Fibroblast of the aortic adventitia (primary cell): ENCODE measurements around the gene GSK3B. TPM values are rescaled to one million over a fixed set of nuclear protein-coding genes. Genes with fewer than 3 reads are reported as not detected.

Experiments
- DNase-seq: peaks from one replicate; pipeline ENCODE4 v3.0.0-alpha.2; 2010; ENCODE audit warnings: low read depth
- H3K4me3 ChIP-seq: 2 replicates; pipeline ENCODE4 v1.5.1; 2011; ENCODE audit warnings: low read depth, mild to moderate bottlenecking, control low read depth, low read length, moderate library complexity
- total RNA-seq: library from RNA; depleted of rRNA; stranded (reverse); fragments of >200 nt; gene quantifications from 2 replicates; pipeline ENCODE4 v1.2.3, GENCODE V29; 2012; ENCODE audit warnings: low replicate concordance
- TF ChIP-seq, protein P1 (sequence below): IDR thresholded peaks from 2 replicates; pipeline ENCODE4 v1.5.1; 2011; ENCODE audit warnings: mild to moderate bottlenecking, low read length, control low read depth, inconsistent platforms; ENCODE audit not compliant: insufficient read depth

The GSK3B gene
- 74.1 and 123 TPM in 2 replicates for total RNA-seq

GRCh38 chr3:120093911-120094775 lies at the start of gene GSK3B:
Gene GSK3B (minus strand): TSS chr3:120094447. CDS start chr3:120093434, 1,013 bp downstream.
- H3K4me3 ChIP-seq, result peak within 1 kb of the TSS; percentile 85
- TF ChIP-seq, protein P1, sequence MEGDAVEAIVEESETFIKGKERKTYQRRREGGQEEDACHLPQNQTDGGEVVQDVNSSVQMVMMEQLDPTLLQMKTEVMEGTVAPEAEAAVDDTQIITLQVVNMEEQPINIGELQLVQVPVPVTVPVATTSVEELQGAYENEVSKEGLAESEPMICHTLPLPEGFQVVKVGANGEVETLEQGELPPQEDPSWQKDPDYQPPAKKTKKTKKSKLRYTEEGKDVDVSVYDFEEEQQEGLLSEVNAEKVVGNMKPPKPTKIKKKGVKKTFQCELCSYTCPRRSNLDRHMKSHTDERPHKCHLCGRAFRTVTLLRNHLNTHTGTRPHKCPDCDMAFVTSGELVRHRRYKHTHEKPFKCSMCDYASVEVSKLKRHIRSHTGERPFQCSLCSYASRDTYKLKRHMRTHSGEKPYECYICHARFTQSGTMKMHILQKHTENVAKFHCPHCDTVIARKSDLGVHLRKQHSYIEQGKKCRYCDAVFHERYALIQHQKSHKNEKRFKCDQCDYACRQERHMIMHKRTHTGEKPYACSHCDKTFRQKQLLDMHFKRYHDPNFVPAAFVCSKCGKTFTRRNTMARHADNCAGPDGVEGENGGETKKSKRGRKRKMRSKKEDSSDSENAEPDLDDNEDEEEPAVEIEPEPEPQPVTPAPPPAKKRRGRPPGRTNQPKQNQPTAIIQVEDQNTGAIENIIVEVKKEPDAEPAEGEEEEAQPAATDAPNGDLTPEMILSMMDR, result no peak
- no peak for DNase-seq

GRCh38 chr3:120143676-120144075 lies 49.4 kb upstream of the GSK3B start:
- no peak for DNase-seq
- H3K4me3 ChIP-seq, result no peak overlapping the region
- TF ChIP-seq, protein P1, result no peak

DNA sequence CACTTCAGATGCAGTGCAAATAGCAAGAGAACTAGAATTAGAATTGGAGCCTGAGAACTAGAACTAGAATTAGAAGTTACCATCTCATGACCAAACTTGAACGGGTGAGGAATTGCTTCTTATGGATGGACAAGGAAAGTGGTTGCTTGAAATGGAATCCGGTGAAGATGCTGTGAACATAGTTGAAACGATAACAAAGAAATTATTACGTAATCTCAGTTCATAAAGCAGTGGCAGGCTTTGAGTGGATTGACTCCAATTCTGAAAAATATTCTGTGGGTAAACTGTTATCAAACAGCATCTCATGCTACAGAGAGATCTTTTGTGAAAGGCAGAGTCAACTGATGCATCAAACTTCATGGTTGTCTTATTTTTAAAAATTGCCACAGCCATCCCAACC lies 48.0 kb upstream of the GSK3B start:
- DNase-seq, result no peak
- TF ChIP-seq, protein P1, result no peak
- no peak overlapping the region for H3K4me3 ChIP-seq

- no peak overlapping the region for H3K4me3 ChIP-seq
- TF ChIP-seq, protein P1, result no peak
- DNase-seq, result no peak
These were observed 46.0 kb upstream of the GSK3B start for GRCh38 chr3:120140098-120140742.

DNA sequence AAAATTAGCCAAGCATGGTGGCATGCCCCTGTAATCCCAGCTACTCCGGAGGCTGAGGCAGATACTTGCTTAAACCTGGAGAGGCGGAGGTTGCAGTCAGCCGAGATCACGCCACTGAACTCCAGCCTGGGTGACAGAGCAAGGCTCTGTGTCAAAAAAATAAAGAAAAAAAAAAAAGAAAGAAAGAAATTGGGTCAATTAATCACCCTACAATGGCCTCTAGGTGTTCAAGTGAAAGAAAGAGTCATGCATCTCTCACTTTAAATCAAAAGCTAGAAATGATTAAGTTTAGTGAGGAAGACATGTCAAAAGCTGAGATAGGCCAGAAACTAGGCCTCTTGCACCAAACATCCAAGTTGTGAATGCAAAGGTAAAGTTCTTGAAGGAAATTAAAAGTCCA lies 44.9 kb upstream of the GSK3B start:
- TF ChIP-seq, protein P1, result no peak
- DNase-seq, result no peak
- H3K4me3 ChIP-seq, result no peak overlapping the region

DNA sequence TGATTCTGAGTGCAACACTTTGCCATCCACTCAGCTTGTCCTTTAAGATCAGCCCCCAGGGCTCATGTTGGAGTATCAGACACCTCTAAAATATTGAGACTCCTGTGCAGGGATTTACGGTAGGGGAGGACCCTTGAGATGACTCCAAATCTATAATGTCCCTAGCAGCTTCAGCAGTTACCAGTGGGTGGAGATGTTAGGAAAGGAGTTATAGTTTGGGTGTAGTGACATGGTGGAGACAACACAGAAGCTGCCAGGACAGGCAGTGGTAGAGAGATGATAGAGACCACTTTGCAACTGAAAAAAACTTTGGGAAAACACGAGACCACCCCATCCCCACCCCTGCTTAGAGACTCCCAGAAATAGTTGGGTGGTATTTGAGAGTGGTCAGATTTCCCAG lies 43.3 kb upstream of the GSK3B start:
- DNase-seq, result no peak
- H3K4me3 ChIP-seq, result no peak overlapping the region
- TF ChIP-seq, protein P1, result no peak
